Breast epithelium (tissue), 3 donors: ENCODE data around the gene DZIP1.

Experiments used
- CTCF ChIP-seq, 3 donors: fragments of 450-650 bp; IDR thresholded peaks; one replicate each; pipeline ENCODE4 v1.5.1; 2016 to 2017; ENCODE audit warnings: antibody characterized with exemption in 3 of 3, mild to moderate bottlenecking in 3 of 3, moderate library complexity in 3 of 3
- POLR2A ChIP-seq: fragments of 450-650 bp; IDR thresholded peaks from one replicate; pipeline ENCODE4 v1.6.1; 2016; ENCODE audit warnings: antibody characterized with exemption, mild to moderate bottlenecking, moderate library complexity

GRCh38 chr13:95553581-95554385 is 90.7 kb downstream of the DZIP1 start:
- TF ChIP-seq CTCF (IDR thresholded peaks at IDR 0.05) (no peak), POLR2A (no peak)
